PC-9 (cell line): ENCODE results near the gene IQSEC3.

Experiments
- CTCF ChIP-seq: fragments of 200-600 bp; sonication (generic); conservative IDR thresholded peaks from 2 replicates; pipeline ENCODE4 v1.6.1; 2017; ENCODE audit warnings: mixed run types, antibody characterized with exemption, mild to moderate bottlenecking, moderate library complexity
- EZH2 ChIP-seq: fragments of 200-600 bp; sonication (generic); IDR thresholded peaks from 2 replicates; pipeline ENCODE4 v1.8.0; 2017; ENCODE audit warnings: antibody characterized with exemption, low read depth

- no peak for TF ChIP-seq CTCF
- no peak for TF ChIP-seq EZH2
Observed at GRCh38 chr12:162467-163307, 96.1 kb downstream of the IQSEC3 start.
